Retinal pigment epithelial cell (primary cell): Measurements from ENCODE around the gene FKBP7.

Experiments used
- DNase-seq: peaks from one replicate; pipeline ENCODE4 v3.0.0-alpha.2; 2010; ENCODE audit warnings: low read depth
- H3K4me3 ChIP-seq: 2 replicates; pipeline ENCODE4 v1.5.1; 2011; ENCODE audit warnings: mild to moderate bottlenecking, low read length, control low read depth, moderate library complexity
- TF ChIP-seq, protein P1 (sequence below): conservative IDR thresholded peaks from 2 replicates; pipeline ENCODE4 v1.5.1; 2011; ENCODE audit warnings: low read depth, low read length, control low read depth, inconsistent platforms

Gene FKBP7

GRCh38 chr2:178491612-178492011 is 13.2 kb upstream of the FKBP7 start:
- no peak overlapping the region for H3K4me3 ChIP-seq
- DNase-seq: no peak
- TF ChIP-seq, protein P1, sequence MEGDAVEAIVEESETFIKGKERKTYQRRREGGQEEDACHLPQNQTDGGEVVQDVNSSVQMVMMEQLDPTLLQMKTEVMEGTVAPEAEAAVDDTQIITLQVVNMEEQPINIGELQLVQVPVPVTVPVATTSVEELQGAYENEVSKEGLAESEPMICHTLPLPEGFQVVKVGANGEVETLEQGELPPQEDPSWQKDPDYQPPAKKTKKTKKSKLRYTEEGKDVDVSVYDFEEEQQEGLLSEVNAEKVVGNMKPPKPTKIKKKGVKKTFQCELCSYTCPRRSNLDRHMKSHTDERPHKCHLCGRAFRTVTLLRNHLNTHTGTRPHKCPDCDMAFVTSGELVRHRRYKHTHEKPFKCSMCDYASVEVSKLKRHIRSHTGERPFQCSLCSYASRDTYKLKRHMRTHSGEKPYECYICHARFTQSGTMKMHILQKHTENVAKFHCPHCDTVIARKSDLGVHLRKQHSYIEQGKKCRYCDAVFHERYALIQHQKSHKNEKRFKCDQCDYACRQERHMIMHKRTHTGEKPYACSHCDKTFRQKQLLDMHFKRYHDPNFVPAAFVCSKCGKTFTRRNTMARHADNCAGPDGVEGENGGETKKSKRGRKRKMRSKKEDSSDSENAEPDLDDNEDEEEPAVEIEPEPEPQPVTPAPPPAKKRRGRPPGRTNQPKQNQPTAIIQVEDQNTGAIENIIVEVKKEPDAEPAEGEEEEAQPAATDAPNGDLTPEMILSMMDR: no peak

- TF ChIP-seq, protein P1: no peak
- DNase-seq: no peak
- no peak overlapping the region for H3K4me3 ChIP-seq
These were observed 7.0 kb upstream of the FKBP7 start for GRCh38 chr2:178485356-178485755.

- TF ChIP-seq, protein P1: no peak
- DNase-seq: no peak
- no peak overlapping the region for H3K4me3 ChIP-seq
These were observed 6.0 kb upstream of the FKBP7 start for GRCh38 chr2:178484245-178485041.

DNA sequence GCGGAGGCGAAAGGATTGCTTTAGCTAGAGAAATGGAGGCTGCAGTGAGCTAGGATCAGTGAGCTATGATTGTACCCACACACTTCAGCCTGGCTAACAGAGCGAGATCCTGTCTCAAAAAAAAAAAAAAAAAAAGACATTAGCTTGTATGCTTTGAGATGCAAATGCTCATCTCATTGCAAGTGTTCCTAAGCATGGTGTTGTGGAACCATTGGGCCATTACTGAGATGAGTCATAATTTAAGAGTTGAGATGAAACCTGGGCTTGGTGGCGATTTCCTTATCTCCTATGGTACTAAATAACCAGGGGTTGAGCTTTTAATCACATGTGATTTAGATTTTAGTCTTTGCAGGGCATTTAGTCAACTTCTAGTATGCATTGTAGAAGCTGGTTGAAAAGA is 4.0 kb upstream of the FKBP7 start:
- no peak for DNase-seq
- H3K4me3 ChIP-seq: no peak overlapping the region
- TF ChIP-seq, protein P1: no peak

- DNase-seq: peak; percentile 88
- TF ChIP-seq, protein P1: no peak
- H3K4me3 ChIP-seq: peak within 1 kb of the TSS; percentile 82
These were observed 2.1 kb upstream of the FKBP7 start, which contains the start of gene PLEKHA3 for GRCh38 chr2:178480227-178481181. Gene PLEKHA3, plus strand, starts transcription at chr2:178480457. Its CDS starts 413 bp downstream, at chr2:178480870.

DNA sequence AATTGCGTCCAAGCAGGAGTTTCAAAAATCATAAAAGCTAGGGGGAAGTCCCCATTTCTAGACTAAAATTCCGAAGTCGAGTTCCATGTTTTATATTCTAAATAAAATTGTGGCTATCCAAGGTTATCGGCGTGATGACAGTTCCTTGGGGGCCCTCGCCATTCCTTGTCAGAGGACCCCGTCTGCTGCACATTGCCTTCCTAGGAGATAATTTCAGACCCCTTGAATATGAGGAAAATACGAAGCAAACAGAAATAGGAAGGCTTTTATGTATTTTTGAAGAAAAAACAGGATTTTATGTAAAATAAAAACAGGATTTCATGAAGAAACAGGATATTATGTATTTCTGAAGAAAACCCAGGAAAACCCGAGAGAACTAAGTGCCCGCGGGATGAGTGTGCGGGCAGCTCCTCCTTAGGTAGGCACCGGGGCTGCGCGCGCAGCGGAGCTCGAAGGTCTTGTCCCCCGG is 1.4 kb upstream of the FKBP7 start:
- no peak for DNase-seq
- H3K4me3 ChIP-seq: peak overlapping the region; percentile 45
- TF ChIP-seq, protein P1: no peak
